ENCODE results near the gene PARVG. TPM values are rescaled to one million over a fixed set of nuclear protein-coding genes. Genes with fewer than 3 reads are reported as not detected.

PARVG gene
- polyA plus RNA-seq, 1 donor (not counting 4 experiments of a cell fraction or from before 2014, with no cell fraction given): not detected

- H3K4me2 ChIP-seq (ENCODE audit: control insufficient read depth, extremely low read depth, insufficient read depth, low read depth, low read length): no peak overlapping the region
- H3K9ac ChIP-seq (ENCODE audit: control insufficient read depth, extremely low read depth, insufficient read depth, low read length): no peak overlapping the region
- H3K9me3 ChIP-seq (ENCODE audit: control insufficient read depth, low read depth, low read length): no peaks in the 10 kb centered on the region
- H3K4me3 ChIP-seq (ENCODE audit: control insufficient read depth in 2 of 3, extremely low read depth in 1 of 3, insufficient read depth in 2 of 3, low read depth in 1 of 3, low read length in 3 of 3): no peak overlapping the region
- H3K79me2 ChIP-seq (ENCODE audit: control insufficient read depth, insufficient read depth, low read length): no peaks in the 10 kb centered on the region
- no peak for DNase-seq (ENCODE audit: low read depth, low spot score)
- H3K27ac ChIP-seq (ENCODE audit: control insufficient read depth, insufficient read depth, low read length): no peak overlapping the region
- H2AFZ ChIP-seq (ENCODE audit: control insufficient read depth, low read length): no peak overlapping the region
- TF ChIP-seq, protein P1, sequence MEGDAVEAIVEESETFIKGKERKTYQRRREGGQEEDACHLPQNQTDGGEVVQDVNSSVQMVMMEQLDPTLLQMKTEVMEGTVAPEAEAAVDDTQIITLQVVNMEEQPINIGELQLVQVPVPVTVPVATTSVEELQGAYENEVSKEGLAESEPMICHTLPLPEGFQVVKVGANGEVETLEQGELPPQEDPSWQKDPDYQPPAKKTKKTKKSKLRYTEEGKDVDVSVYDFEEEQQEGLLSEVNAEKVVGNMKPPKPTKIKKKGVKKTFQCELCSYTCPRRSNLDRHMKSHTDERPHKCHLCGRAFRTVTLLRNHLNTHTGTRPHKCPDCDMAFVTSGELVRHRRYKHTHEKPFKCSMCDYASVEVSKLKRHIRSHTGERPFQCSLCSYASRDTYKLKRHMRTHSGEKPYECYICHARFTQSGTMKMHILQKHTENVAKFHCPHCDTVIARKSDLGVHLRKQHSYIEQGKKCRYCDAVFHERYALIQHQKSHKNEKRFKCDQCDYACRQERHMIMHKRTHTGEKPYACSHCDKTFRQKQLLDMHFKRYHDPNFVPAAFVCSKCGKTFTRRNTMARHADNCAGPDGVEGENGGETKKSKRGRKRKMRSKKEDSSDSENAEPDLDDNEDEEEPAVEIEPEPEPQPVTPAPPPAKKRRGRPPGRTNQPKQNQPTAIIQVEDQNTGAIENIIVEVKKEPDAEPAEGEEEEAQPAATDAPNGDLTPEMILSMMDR (optimal IDR thresholded peaks at IDR 0.05 in 1 of 3, IDR thresholded peaks at IDR 0.05 in 1 of 3, conservative IDR thresholded peaks at IDR 0.05 in 1 of 3; ENCODE audit: extremely low read depth in 1 of 3, insufficient read depth in 2 of 3, low read length in 3 of 3): no peak
- no peak for TF ChIP-seq EZH2 (IDR thresholded peaks at IDR 0.05; ENCODE audit: low read length)
- no peak for FAIRE-seq
- H4K20me1 ChIP-seq (ENCODE audit: control insufficient read depth, extremely low read depth, insufficient read depth, low read length): no peaks in the 10 kb centered on the region
- dilution Hi-C loops (cut with MboI; ENCODE audit: extremely low pct_ligation_motif_present, low sequenced_read_pairs): no loop called here
- no peaks in the 10 kb centered on the region for H3K36me3 ChIP-seq (ENCODE audit: control insufficient read depth in 2 of 2, extremely low read depth in 1 of 2, insufficient read depth in 2 of 2, low read length in 2 of 2)
- no peaks in the 10 kb centered on the region for H3K4me1 ChIP-seq (ENCODE audit: control insufficient read depth, extremely low read depth, insufficient read depth, low read length)
- peaks cover 22% of the 10 kb centered on the region for H3K27me3 ChIP-seq (ENCODE audit: control insufficient read depth, extremely low read depth, insufficient read depth, low read length)
- H3K9me1 ChIP-seq (ENCODE audit: control insufficient read depth, extremely low read depth, insufficient read depth, low read length): no peaks in the 10 kb centered on the region
Observed at GRCh38 chr22:44194569-44194968, 13.8 kb downstream of the PARVG start.

DNA sequence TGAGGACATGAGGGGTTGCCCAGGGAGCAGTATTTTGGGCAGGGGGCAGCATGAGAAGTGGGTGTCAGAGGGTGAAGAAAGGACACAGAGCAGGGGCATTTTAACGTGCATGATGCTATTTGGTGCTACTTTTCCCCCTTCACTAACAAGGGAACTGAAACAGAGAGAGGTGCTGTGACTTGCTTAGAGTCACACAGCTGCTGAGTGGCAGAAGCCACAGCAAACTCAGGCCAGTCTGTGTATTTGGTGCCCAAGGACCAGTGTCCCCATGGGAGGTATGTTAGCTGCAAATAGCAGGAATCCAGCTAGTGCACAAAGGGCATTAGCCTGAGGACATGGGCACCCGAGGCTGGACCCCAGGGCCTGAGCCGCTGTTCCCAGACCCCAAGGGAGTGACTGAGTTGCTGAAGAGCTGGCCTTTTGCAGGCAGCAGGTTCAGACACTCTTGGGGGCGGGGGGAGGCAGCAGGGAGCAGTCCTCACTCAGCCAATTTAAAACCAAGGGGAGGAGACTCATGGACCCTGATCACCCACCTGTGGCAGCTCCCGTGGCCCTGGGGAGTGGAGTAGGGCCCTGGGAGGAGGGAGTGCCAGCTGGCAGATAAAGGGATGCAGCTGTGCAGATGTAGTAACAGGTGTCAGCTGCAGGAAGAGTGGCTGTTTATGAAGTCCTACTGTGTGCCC, 14.6 kb downstream of the PARVG start:
- Histone ChIP-seq H3K4me2 (ENCODE audit: control insufficient read depth, extremely low read depth, insufficient read depth, low read depth, low read length) (no peak overlapping the region), H3K79me2 (ENCODE audit: control insufficient read depth, insufficient read depth, low read length) (no peaks in the 10 kb centered on the region), H3K27me3 (ENCODE audit: control insufficient read depth, extremely low read depth, insufficient read depth, low read length) (peaks cover 20% of the 10 kb centered on the region), H3K9ac (ENCODE audit: control insufficient read depth, extremely low read depth, insufficient read depth, low read length) (no peak overlapping the region), H3K9me1 (ENCODE audit: control insufficient read depth, extremely low read depth, insufficient read depth, low read length) (no peaks in the 10 kb centered on the region), H2AFZ (ENCODE audit: control insufficient read depth, low read length) (no peak overlapping the region), H3K4me1 (ENCODE audit: control insufficient read depth, extremely low read depth, insufficient read depth, low read length) (no peaks in the 10 kb centered on the region), H3K4me3 (ENCODE audit: control insufficient read depth in 2 of 3, extremely low read depth in 1 of 3, insufficient read depth in 2 of 3, low read depth in 1 of 3, low read length in 3 of 3) (no peak overlapping the region), H3K27ac (ENCODE audit: control insufficient read depth, insufficient read depth, low read length) (no peak overlapping the region), H3K9me3 (ENCODE audit: control insufficient read depth, low read depth, low read length) (no peaks in the 10 kb centered on the region), H4K20me1 (ENCODE audit: control insufficient read depth, extremely low read depth, insufficient read depth, low read length) (no peaks in the 10 kb centered on the region), H3K36me3 (ENCODE audit: control insufficient read depth in 2 of 2, extremely low read depth in 1 of 2, insufficient read depth in 2 of 2, low read length in 2 of 2) (no peaks in the 10 kb centered on the region)
- DNase-seq (ENCODE audit: low read depth, low spot score) (no peak), FAIRE-seq (no peak)
- TF ChIP-seq, protein P1 (optimal IDR thresholded peaks at IDR 0.05 in 1 of 3, IDR thresholded peaks at IDR 0.05 in 1 of 3, conservative IDR thresholded peaks at IDR 0.05 in 1 of 3; ENCODE audit: extremely low read depth in 1 of 3, insufficient read depth in 2 of 3, low read length in 3 of 3): no peak
- TF ChIP-seq EZH2 (IDR thresholded peaks at IDR 0.05; ENCODE audit: low read length): no peak
- dilution Hi-C loops (cut with MboI; ENCODE audit: extremely low pct_ligation_motif_present, low sequenced_read_pairs): no loop called here

Data from keratinocyte (primary cell).